Subcutaneous adipose tissue (tissue), 4 donors: ENCODE measurements around the gene DBN1. TPM values are rescaled to one million over a fixed set of nuclear protein-coding genes. Genes with fewer than 3 reads are reported as not detected.

Source experiments
- total RNA-seq, 4 donors: library from RNA; depleted of rRNA; stranded (reverse); fragments of >200 nt; gene quantifications; one replicate each; pipeline ENCODE4 v1.1.0, GENCODE V29; 2016
- TF ChIP-seq, protein P1 (sequence below): fragments of 450-650 bp; IDR thresholded peaks from one replicate; pipeline ENCODE4 v1.5.1; 2016; ENCODE audit warnings: low read depth, mild to moderate bottlenecking, control low read depth, antibody characterized with exemption, moderate library complexity

Gene DBN1
- total RNA-seq, 4 donors from 2014 or later, result 25.2 to 50.9 (median 37.6) TPM

GRCh38 chr5:177427211-177427822 is 46.1 kb downstream of the DBN1 start:
- TF ChIP-seq, protein P1, sequence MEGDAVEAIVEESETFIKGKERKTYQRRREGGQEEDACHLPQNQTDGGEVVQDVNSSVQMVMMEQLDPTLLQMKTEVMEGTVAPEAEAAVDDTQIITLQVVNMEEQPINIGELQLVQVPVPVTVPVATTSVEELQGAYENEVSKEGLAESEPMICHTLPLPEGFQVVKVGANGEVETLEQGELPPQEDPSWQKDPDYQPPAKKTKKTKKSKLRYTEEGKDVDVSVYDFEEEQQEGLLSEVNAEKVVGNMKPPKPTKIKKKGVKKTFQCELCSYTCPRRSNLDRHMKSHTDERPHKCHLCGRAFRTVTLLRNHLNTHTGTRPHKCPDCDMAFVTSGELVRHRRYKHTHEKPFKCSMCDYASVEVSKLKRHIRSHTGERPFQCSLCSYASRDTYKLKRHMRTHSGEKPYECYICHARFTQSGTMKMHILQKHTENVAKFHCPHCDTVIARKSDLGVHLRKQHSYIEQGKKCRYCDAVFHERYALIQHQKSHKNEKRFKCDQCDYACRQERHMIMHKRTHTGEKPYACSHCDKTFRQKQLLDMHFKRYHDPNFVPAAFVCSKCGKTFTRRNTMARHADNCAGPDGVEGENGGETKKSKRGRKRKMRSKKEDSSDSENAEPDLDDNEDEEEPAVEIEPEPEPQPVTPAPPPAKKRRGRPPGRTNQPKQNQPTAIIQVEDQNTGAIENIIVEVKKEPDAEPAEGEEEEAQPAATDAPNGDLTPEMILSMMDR, result no peak

- TF ChIP-seq, protein P1, result no peak
Measured at GRCh38 chr5:177426566-177427210, 46.7 kb downstream of the DBN1 start, which contains the start of gene GRK6. TSS of gene GRK6 (plus strand) at chr5:177426676. CDS start at chr5:177426846, 170 bp downstream.

DNA sequence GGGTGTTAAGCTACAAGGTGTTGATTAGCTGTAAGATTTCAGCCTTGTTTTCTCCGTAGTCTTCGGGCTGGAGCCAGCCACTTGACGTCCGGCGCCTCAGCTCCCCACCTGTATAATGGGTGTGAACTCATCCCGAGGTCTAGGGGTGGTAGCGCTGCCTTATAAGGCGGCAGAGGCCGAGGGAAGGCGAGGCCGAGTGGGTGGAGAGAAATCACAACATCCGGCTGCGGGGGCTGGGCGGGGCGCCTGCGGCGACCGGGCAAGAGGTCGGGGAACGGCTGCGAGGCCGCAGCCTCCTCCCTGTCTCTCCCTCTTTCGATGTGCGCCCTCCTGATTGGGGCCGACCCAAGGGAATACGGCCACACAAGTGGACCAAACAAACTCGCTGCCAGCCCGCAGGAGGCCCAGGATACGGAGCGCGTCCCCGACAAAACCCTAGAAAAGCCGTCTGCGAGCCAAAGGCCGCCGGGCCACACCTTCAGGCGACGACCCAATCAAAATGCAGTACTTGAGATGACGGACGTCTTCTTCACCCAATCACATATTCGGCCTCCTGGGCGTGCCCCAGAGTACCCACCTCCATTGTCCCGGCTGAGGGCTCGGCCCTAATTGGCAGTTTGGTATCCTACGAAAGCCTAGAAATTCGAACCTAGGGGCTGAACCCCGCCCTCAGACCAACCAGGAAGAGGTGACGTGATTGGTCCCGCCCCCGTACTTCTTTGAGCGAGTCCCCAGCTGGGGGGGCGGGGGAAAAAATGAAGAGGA is 47.5 kb downstream of the DBN1 start:
- TF ChIP-seq, protein P1, result no peak

- TF ChIP-seq, protein P1, result no peak
Measured at GRCh38 chr5:177425196-177425800, 48.1 kb downstream of the DBN1 start.

DNA sequence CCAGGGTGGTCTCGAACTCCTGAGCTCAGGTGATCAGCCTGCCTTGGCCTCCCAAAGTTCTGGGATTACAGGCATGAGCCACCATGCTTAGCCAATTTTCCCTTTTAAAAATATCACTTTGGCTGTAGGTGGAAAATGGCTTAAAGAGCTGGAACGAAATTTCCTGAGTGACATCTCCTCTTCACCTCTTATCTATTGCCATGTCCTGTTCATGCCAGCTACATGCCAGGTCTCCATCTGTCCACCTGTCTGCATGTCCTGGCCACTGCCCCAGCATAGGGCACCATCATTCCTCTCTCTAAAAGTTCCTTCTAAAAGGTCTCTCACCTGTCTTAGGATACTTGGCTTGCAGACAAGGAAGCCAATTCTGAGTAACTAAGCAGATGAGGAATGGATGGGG is 49.8 kb downstream of the DBN1 start:
- TF ChIP-seq, protein P1, result no peak

GRCh38 chr5:177421062-177421798 is 52.2 kb downstream of the DBN1 start:
- TF ChIP-seq, protein P1, result no peak
